GM18951 (cell line): ENCODE measurements around the gene COL6A1.
"Not testable (repeated sequence)": the region's sequence is repeated elsewhere in the genome, so short reads cannot be mapped to it uniquely, and the experiment has no call there.

Experiments used
- POLR2A ChIP-seq: IDR thresholded peaks from 4 replicates; pipeline ENCODE4 v1.6.1; 2011; ENCODE audit warnings: mild to moderate bottlenecking; ENCODE audit not compliant: insufficient read length, insufficient read depth; ENCODE audit errors: extremely low read depth
- in situ Hi-C: fragments of 300-500 bp; cut with MboI; formaldehyde crosslinking; loops from one replicate; pipeline ENCODE4 v1.12.0; 2022; ENCODE audit warnings: low sequenced_read_pairs, mixed read lengths, inconsistent platforms; ENCODE audit not compliant: unreplicated experiment

Gene COL6A1

GRCh38 chr21:46002841-46003574 is 21.4 kb downstream of the COL6A1 start:
- no peak for TF ChIP-seq POLR2A
- in situ Hi-C loops: no loop called here

- TF ChIP-seq POLR2A: no peak
- in situ Hi-C loops: no loop called here
Measured at GRCh38 chr21:46003575-46004007, 22.0 kb downstream of the COL6A1 start.

DNA sequence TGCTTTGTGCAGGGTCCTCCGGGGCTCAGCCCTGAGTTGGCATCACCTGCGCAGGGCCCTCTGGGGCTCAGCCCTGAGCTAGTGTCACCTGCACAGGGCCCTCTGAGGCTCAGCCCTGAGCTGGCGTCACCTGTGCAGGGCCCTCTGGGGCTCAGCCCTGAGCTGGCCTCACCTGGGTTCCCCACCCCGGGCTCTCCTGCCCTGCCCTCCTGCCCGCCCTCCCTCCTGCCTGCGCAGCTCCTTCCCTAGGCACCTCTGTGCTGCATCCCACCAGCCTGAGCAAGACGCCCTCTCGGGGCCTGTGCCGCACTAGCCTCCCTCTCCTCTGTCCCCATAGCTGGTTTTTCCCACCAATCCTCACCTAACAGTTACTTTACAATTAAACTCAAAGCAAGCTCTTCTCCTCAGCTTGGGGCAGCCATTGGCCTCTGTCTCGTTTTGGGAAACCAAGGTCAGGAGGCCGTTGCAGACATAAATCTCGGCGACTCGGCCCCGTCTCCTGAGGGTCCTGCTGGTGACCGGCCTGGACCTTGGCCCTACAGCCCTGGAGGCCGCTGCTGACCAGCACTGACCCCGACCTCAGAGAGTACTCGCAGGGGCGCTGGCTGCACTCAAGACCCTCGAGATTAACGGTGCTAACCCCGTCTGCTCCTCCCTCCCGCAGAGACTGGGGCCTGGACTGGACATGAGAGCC is 22.7 kb downstream of the COL6A1 start:
- in situ Hi-C loops: no loop called here
- no peak for TF ChIP-seq POLR2A

- in situ Hi-C loops: no loop called here
- no peak for TF ChIP-seq POLR2A
Measured at GRCh38 chr21:46005081-46005480, 23.5 kb downstream of the COL6A1 start.

DNA sequence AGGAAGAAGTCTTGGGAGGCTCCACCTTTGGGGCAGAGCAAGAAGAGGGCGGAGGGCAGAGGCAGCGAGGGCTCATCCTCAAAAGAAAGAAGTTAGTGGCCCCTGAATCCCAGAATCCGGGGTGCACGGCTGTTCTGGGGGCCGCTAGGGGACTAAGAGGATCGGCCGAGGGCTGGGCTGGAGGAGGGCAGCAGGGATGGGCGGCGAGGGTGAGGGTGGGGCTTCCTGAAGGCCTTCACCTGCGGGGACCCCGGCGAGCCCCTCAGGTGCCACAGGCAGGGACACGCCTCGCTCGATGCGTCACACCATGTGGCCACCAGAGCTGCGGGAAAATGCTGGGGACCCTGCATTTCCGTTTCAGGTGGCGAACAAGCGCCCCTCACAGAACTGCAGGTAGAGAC is 23.9 kb downstream of the COL6A1 start:
- TF ChIP-seq POLR2A: no peak
- in situ Hi-C loops: no loop called here

- in situ Hi-C loops: not testable (repeated sequence)
Measured at GRCh38 chr21:46005894-46006546, 24.4 kb downstream of the COL6A1 start.

DNA sequence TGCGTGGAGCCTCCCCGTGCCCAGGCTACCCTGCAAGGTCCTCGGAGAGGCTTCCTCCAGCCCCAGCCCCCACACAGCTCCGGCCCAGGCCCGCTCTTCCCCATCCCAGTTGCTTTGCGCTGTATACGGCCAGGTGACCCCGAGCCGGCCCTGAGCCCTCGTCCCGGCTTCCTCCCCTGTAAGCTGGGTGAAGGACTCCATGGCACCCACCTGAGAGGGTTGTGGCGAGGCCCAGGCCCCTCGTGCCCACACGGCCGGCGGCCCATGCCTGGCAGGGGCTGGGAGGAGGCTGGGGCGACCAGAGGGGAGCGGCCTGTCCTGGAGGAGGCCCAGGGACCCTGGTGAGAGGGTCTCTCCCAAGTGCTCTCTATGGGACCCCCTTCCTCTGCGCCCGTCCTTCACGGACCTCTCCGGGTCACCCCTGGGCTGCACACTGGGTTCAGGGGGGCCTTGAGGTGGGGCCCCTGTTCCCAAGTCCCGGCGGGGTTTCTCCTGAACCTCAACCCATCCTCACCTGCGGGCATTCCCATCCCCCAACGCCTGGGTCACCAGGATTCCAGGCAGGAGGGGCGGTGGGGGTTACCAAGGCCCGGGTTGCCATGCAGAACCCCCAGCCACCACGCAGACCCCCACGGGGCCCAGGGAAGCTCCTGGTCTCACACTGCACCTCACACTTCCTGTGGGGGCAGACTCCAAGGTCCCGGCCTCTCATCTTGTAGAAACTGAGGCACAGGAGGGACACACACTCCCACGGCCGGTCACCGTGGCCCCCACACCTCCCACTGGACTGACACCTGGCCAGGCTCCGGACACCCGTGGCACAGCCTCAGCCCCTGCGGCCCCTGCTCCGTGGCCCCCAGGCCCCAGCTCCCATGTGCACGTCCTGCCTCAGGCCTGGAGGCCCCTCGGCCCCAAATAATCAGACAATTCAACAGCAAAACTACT is 25.2 kb downstream of the COL6A1 start:
- no peak for TF ChIP-seq POLR2A
- in situ Hi-C loops: no loop called here

GRCh38 chr21:46007492-46007868 is 25.9 kb downstream of the COL6A1 start:
- no peak for TF ChIP-seq POLR2A
- in situ Hi-C loops: no loop called here

- no peak for TF ChIP-seq POLR2A
- in situ Hi-C loops: no loop called here
Measured at GRCh38 chr21:46008893-46009621, 27.5 kb downstream of the COL6A1 start.

GRCh38 chr21:46009951-46010705 is 28.6 kb downstream of the COL6A1 start:
- TF ChIP-seq POLR2A: no peak
- in situ Hi-C loops: no loop called here

- in situ Hi-C loops: no loop called here
- TF ChIP-seq POLR2A: no peak
Measured at GRCh38 chr21:46011267-46011967, 29.8 kb downstream of the COL6A1 start.
